ENCODE data around the gene GPR17.

DNA sequence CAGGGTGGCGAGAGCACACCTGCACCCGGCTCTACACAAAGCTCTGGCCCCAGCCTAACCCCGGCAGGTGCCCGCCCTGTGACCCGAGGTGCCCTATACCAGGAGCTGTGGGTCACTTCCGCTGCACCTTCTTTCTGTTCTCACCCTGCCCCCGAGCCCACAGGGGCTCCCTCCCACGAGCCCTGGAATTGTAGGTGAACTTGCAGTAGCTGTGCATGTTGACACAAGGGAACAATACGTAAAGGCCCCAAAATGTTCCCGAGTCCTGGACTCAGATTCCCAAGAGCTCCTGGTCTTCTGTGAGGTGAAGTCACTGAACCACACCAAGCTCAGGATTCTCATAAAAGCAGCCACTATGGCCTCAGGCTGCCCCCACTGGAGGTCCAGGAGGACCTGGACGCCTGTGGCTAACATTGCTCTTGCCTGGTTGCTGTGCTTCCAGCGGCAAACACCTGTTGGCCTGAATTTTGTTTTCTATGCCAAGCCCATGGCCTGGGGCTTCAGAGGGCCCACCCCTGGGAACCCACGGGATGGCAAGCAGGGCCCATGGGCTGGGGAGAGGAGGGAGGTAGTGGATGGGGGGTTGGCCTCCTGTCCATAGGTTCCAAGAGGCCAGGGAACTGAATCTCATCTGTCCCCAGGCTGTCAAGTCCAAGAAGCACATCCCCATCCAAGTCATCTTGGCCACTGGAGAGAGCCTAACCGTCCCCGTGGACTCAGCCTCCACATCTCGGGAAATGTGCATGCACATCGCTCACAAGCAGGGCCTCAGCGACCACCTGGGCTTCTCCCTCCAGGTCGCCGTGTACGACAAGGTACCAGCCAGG is 23.2 kb upstream of the GPR17 start:
- TF ChIP-seq, protein P1, sequence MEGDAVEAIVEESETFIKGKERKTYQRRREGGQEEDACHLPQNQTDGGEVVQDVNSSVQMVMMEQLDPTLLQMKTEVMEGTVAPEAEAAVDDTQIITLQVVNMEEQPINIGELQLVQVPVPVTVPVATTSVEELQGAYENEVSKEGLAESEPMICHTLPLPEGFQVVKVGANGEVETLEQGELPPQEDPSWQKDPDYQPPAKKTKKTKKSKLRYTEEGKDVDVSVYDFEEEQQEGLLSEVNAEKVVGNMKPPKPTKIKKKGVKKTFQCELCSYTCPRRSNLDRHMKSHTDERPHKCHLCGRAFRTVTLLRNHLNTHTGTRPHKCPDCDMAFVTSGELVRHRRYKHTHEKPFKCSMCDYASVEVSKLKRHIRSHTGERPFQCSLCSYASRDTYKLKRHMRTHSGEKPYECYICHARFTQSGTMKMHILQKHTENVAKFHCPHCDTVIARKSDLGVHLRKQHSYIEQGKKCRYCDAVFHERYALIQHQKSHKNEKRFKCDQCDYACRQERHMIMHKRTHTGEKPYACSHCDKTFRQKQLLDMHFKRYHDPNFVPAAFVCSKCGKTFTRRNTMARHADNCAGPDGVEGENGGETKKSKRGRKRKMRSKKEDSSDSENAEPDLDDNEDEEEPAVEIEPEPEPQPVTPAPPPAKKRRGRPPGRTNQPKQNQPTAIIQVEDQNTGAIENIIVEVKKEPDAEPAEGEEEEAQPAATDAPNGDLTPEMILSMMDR (conservative IDR thresholded peaks at IDR 0.05 in 1 of 2, IDR thresholded peaks at IDR 0.05 in 1 of 2; ENCODE audit: extremely low read depth in 1 of 2, insufficient read depth in 1 of 2, low read depth in 1 of 2, low read length in 2 of 2), result no peak
- TF ChIP-seq EZH2 (IDR thresholded peaks at IDR 0.05; ENCODE audit: borderline replicate concordance, low read length), result no peak
